GM18519 (cell line): ENCODE measurements around the gene ARPC2.
A peak's percentile ranks its signal among the peaks of the same experiment; 100 is the strongest.

ENCODE experiments used
- ATAC-seq: cut with Tn5 transposase; IDR thresholded peaks from one replicate; pipeline ENCODE4 v1.9.1; 2021; ENCODE audit warnings: mild to moderate bottlenecking, moderate library complexity; ENCODE audit not compliant: unreplicated experiment, low FRiP score

Gene ARPC2

GRCh38 chr2:218285604-218286003, 68.6 kb downstream of the ARPC2 start:
- ATAC-seq = no peak

- ATAC-seq = peak; percentile 48
Observed at GRCh38 chr2:218286570-218287459, 69.8 kb downstream of the ARPC2 start.

- ATAC-seq = no peak
Observed at GRCh38 chr2:218289639-218290315, 72.8 kb downstream of the ARPC2 start.

GRCh38 chr2:218290316-218291261, 73.6 kb downstream of the ARPC2 start:
- ATAC-seq = peak; percentile 42

GRCh38 chr2:218291318-218292047, 74.5 kb downstream of the ARPC2 start:
- ATAC-seq = no peak

GRCh38 chr2:218292048-218293014, 75.3 kb downstream of the ARPC2 start, which contains the start of gene TMBIM1:
TMBIM1 (minus strand) TSS chr2:218292503; CDS start chr2:218282141, 10,362 bp downstream.
- peak; percentile 51 for ATAC-seq

GRCh38 chr2:218293715-218294429, 76.9 kb downstream of the ARPC2 start:
- ATAC-seq = no peak

- no peak for ATAC-seq
Observed at GRCh38 chr2:218294430-218295022, 77.5 kb downstream of the ARPC2 start.

GRCh38 chr2:218295029-218295428, 78.0 kb downstream of the ARPC2 start:
- no peak for ATAC-seq

- ATAC-seq = no peak
Observed at GRCh38 chr2:218296200-218296599, 79.2 kb downstream of the ARPC2 start.

- ATAC-seq = no peak
Observed at GRCh38 chr2:218296847-218297246, 79.9 kb downstream of the ARPC2 start.

GRCh38 chr2:218298314-218298875, 81.4 kb downstream of the ARPC2 start:
- ATAC-seq = no peak

- ATAC-seq = no peak
Observed at GRCh38 chr2:218300141-218300540, 83.2 kb downstream of the ARPC2 start.

- ATAC-seq = no peak
Observed at GRCh38 chr2:218301176-218301819, 84.3 kb downstream of the ARPC2 start.
